Measurements from ENCODE around the gene PRPF8.
"Not testable (repeated sequence)": the region's sequence is repeated elsewhere in the genome, so short reads cannot be mapped to it uniquely, and the experiment has no call there.

Gene PRPF8

GRCh38 chr17:1709971-1710806, 25.5 kb upstream of the PRPF8 start, which contains the start of gene TLCD2:
TLCD2 (minus strand) TSS chr17:1710377; CDS start chr17:1710242, 135 bp downstream.
- H3K4me3 ChIP-seq (ENCODE audit: insufficient read depth, low read depth, low read length, poor library complexity, severe bottlenecking), result peak within 1 kb of the TSS; percentile 74

GRCh38 chr17:1709403-1709951, 24.8 kb upstream of the PRPF8 start:
- H3K27me3 ChIP-seq (replicated peaks; ENCODE audit: control insufficient read depth, insufficient read depth, low read length, poor library complexity, severe bottlenecking), result no peaks in the 10 kb centered on the region
- H3K9me3 ChIP-seq (ENCODE audit: control insufficient read depth, low read length), result no peaks in the 10 kb centered on the region
- H3K4me1 ChIP-seq (ENCODE audit: control insufficient read depth, insufficient read depth, low read length, poor library complexity, severe bottlenecking), result peaks cover 15% of the 10 kb centered on the region
- no peak for DNase-seq
- no peaks in the 10 kb centered on the region for H3K36me3 ChIP-seq (ENCODE audit: control insufficient read depth, insufficient read depth, low read length)
- peak overlapping the region; percentile 74 for H3K4me3 ChIP-seq (ENCODE audit: insufficient read depth, low read depth, low read length, poor library complexity, severe bottlenecking)
- H3K27ac ChIP-seq (ENCODE audit: insufficient read depth, low read length, poor library complexity, severe bottlenecking), result no peak overlapping the region

More at GRCh38 chr17:1709971-1710806, 25.5 kb upstream of the PRPF8 start, which contains the start of gene TLCD2:
- Histone ChIP-seq H3K36me3 (ENCODE audit: control insufficient read depth, insufficient read depth, low read length) (no peaks in the 10 kb centered on the region), H3K27ac (ENCODE audit: insufficient read depth, low read length, poor library complexity, severe bottlenecking) (peak within 1 kb of the TSS; percentile 34), H3K4me1 (ENCODE audit: control insufficient read depth, insufficient read depth, low read length, poor library complexity, severe bottlenecking) (peaks cover 21% of the 10 kb centered on the region), H3K9me3 (ENCODE audit: control insufficient read depth, low read length) (no peaks in the 10 kb centered on the region), H3K27me3 (replicated peaks; ENCODE audit: control insufficient read depth, insufficient read depth, low read length, poor library complexity, severe bottlenecking) (no peaks in the 10 kb centered on the region)
- no peak for DNase-seq

GRCh38 chr17:1708791-1709346, 24.2 kb upstream of the PRPF8 start:
- H3K4me1 ChIP-seq (ENCODE audit: control insufficient read depth, insufficient read depth, low read length, poor library complexity, severe bottlenecking), result peaks cover 15% of the 10 kb centered on the region
- not testable (repeated sequence) for DNase-seq; H3K9me3 ChIP-seq (ENCODE audit: control insufficient read depth, low read length); H3K27ac ChIP-seq (ENCODE audit: insufficient read depth, low read length, poor library complexity, severe bottlenecking); H3K27me3 ChIP-seq (replicated peaks; ENCODE audit: control insufficient read depth, insufficient read depth, low read length, poor library complexity, severe bottlenecking); H3K4me3 ChIP-seq (ENCODE audit: insufficient read depth, low read depth, low read length, poor library complexity, severe bottlenecking); H3K36me3 ChIP-seq (ENCODE audit: control insufficient read depth, insufficient read depth, low read length)

GRCh38 chr17:1707107-1707506, 22.4 kb upstream of the PRPF8 start:
- no peaks in the 10 kb centered on the region for H3K9me3 ChIP-seq (ENCODE audit: control insufficient read depth, low read length)
- H3K4me3 ChIP-seq (ENCODE audit: insufficient read depth, low read depth, low read length, poor library complexity, severe bottlenecking), result no peak overlapping the region
- H3K4me1 ChIP-seq (ENCODE audit: control insufficient read depth, insufficient read depth, low read length, poor library complexity, severe bottlenecking), result peaks cover 15% of the 10 kb centered on the region
- H3K27ac ChIP-seq (ENCODE audit: insufficient read depth, low read length, poor library complexity, severe bottlenecking), result peak overlapping the region; percentile 29
- DNase-seq, result peak in 2 of 3 donors; percentile 35 to 52
- no peaks in the 10 kb centered on the region for H3K27me3 ChIP-seq (replicated peaks; ENCODE audit: control insufficient read depth, insufficient read depth, low read length, poor library complexity, severe bottlenecking)
- H3K36me3 ChIP-seq (ENCODE audit: control insufficient read depth, insufficient read depth, low read length), result no peaks in the 10 kb centered on the region

GRCh38 chr17:1705004-1705403, 20.3 kb upstream of the PRPF8 start:
- no peak overlapping the region for H3K27ac ChIP-seq (ENCODE audit: insufficient read depth, low read length, poor library complexity, severe bottlenecking)
- no peaks in the 10 kb centered on the region for H3K27me3 ChIP-seq (replicated peaks; ENCODE audit: control insufficient read depth, insufficient read depth, low read length, poor library complexity, severe bottlenecking)
- H3K4me1 ChIP-seq (ENCODE audit: control insufficient read depth, insufficient read depth, low read length, poor library complexity, severe bottlenecking), result peaks cover 5% of the 10 kb centered on the region
- no peak overlapping the region for H3K4me3 ChIP-seq (ENCODE audit: insufficient read depth, low read depth, low read length, poor library complexity, severe bottlenecking)
- DNase-seq, result no peak
- no peaks in the 10 kb centered on the region for H3K9me3 ChIP-seq (ENCODE audit: control insufficient read depth, low read length)
- H3K36me3 ChIP-seq (ENCODE audit: control insufficient read depth, insufficient read depth, low read length), result no peaks in the 10 kb centered on the region

- H3K4me3 ChIP-seq (ENCODE audit: insufficient read depth, low read depth, low read length, poor library complexity, severe bottlenecking), result no peak overlapping the region
- no peaks in the 10 kb centered on the region for H3K36me3 ChIP-seq (ENCODE audit: control insufficient read depth, insufficient read depth, low read length)
- H3K9me3 ChIP-seq (ENCODE audit: control insufficient read depth, low read length), result no peaks in the 10 kb centered on the region
- H3K4me1 ChIP-seq (ENCODE audit: control insufficient read depth, insufficient read depth, low read length, poor library complexity, severe bottlenecking), result peaks cover 5% of the 10 kb centered on the region
- no peak overlapping the region for H3K27ac ChIP-seq (ENCODE audit: insufficient read depth, low read length, poor library complexity, severe bottlenecking)
- no peaks in the 10 kb centered on the region for H3K27me3 ChIP-seq (replicated peaks; ENCODE audit: control insufficient read depth, insufficient read depth, low read length, poor library complexity, severe bottlenecking)
- no peak for DNase-seq
Observed at GRCh38 chr17:1703063-1703462, 18.4 kb upstream of the PRPF8 start.

- not testable (repeated sequence) for DNase-seq; H3K9me3 ChIP-seq (ENCODE audit: control insufficient read depth, low read length); H3K36me3 ChIP-seq (ENCODE audit: control insufficient read depth, insufficient read depth, low read length); H3K27me3 ChIP-seq (replicated peaks; ENCODE audit: control insufficient read depth, insufficient read depth, low read length, poor library complexity, severe bottlenecking); H3K4me3 ChIP-seq (ENCODE audit: insufficient read depth, low read depth, low read length, poor library complexity, severe bottlenecking); H3K4me1 ChIP-seq (ENCODE audit: control insufficient read depth, insufficient read depth, low read length, poor library complexity, severe bottlenecking); H3K27ac ChIP-seq (ENCODE audit: insufficient read depth, low read length, poor library complexity, severe bottlenecking)
Observed at GRCh38 chr17:1699891-1700290, 15.2 kb upstream of the PRPF8 start.

GRCh38 chr17:1697681-1698080, 13.0 kb upstream of the PRPF8 start:
- Histone ChIP-seq H3K27ac (ENCODE audit: insufficient read depth, low read length, poor library complexity, severe bottlenecking) (no peak overlapping the region), H3K4me1 (ENCODE audit: control insufficient read depth, insufficient read depth, low read length, poor library complexity, severe bottlenecking) (no peaks in the 10 kb centered on the region), H3K27me3 (replicated peaks; ENCODE audit: control insufficient read depth, insufficient read depth, low read length, poor library complexity, severe bottlenecking) (no peaks in the 10 kb centered on the region), H3K36me3 (ENCODE audit: control insufficient read depth, insufficient read depth, low read length) (no peaks in the 10 kb centered on the region), H3K4me3 (ENCODE audit: insufficient read depth, low read depth, low read length, poor library complexity, severe bottlenecking) (no peak overlapping the region), H3K9me3 (ENCODE audit: control insufficient read depth, low read length) (no peaks in the 10 kb centered on the region)
- no peak for DNase-seq

GRCh38 chr17:1695365-1695764, 10.7 kb upstream of the PRPF8 start:
- no peak for DNase-seq
- Histone ChIP-seq H3K4me1 (ENCODE audit: control insufficient read depth, insufficient read depth, low read length, poor library complexity, severe bottlenecking) (no peaks in the 10 kb centered on the region), H3K4me3 (ENCODE audit: insufficient read depth, low read depth, low read length, poor library complexity, severe bottlenecking) (no peak overlapping the region), H3K9me3 (ENCODE audit: control insufficient read depth, low read length) (no peaks in the 10 kb centered on the region), H3K36me3 (ENCODE audit: control insufficient read depth, insufficient read depth, low read length) (no peaks in the 10 kb centered on the region), H3K27ac (ENCODE audit: insufficient read depth, low read length, poor library complexity, severe bottlenecking) (no peak overlapping the region), H3K27me3 (replicated peaks; ENCODE audit: control insufficient read depth, insufficient read depth, low read length, poor library complexity, severe bottlenecking) (no peaks in the 10 kb centered on the region)

- Histone ChIP-seq H3K27me3 (replicated peaks; ENCODE audit: control insufficient read depth, insufficient read depth, low read length, poor library complexity, severe bottlenecking) (no peaks in the 10 kb centered on the region), H3K9me3 (ENCODE audit: control insufficient read depth, low read length) (no peaks in the 10 kb centered on the region), H3K4me1 (ENCODE audit: control insufficient read depth, insufficient read depth, low read length, poor library complexity, severe bottlenecking) (no peaks in the 10 kb centered on the region), H3K36me3 (ENCODE audit: control insufficient read depth, insufficient read depth, low read length) (no peaks in the 10 kb centered on the region), H3K4me3 (ENCODE audit: insufficient read depth, low read depth, low read length, poor library complexity, severe bottlenecking) (no peak overlapping the region), H3K27ac (ENCODE audit: insufficient read depth, low read length, poor library complexity, severe bottlenecking) (no peak overlapping the region)
- DNase-seq, result no peak
Observed at GRCh38 chr17:1693339-1693738, 8.7 kb upstream of the PRPF8 start.

Measured in effector memory CD4-positive, alpha-beta T cell (primary cell).